GM18505 (cell line): ENCODE data around the gene TMEM31.
"Not testable (repeated sequence)": the region's sequence is repeated elsewhere in the genome, so short reads cannot be mapped to it uniquely, and the experiment has no call there.

Source experiments
- ATAC-seq: cut with Tn5 transposase; IDR thresholded peaks from one replicate; pipeline ENCODE4 v1.9.1; 2021; ENCODE audit not compliant: unreplicated experiment
- POLR2A ChIP-seq: IDR thresholded peaks from 4 replicates; pipeline ENCODE4 v1.6.1; 2011; ENCODE audit warnings: borderline replicate concordance; ENCODE audit not compliant: insufficient read depth, insufficient read length; ENCODE audit errors: extremely low read depth

Gene TMEM31

GRCh38 chrX:103737696-103738095 lies 27.0 kb downstream of the TMEM31 start:
- TF ChIP-seq POLR2A: no peak
- ATAC-seq: no peak

- no peak for ATAC-seq
- no peak for TF ChIP-seq POLR2A
Measured at GRCh38 chrX:103739421-103739820, 28.7 kb downstream of the TMEM31 start.

GRCh38 chrX:103741879-103742278 lies 31.2 kb downstream of the TMEM31 start:
- TF ChIP-seq POLR2A: no peak
- no peak for ATAC-seq

- TF ChIP-seq POLR2A: no peak
- no peak for ATAC-seq
Measured at GRCh38 chrX:103742339-103742738, 31.6 kb downstream of the TMEM31 start.

GRCh38 chrX:103747163-103747562 lies 36.5 kb downstream of the TMEM31 start:
- no peak for ATAC-seq
- TF ChIP-seq POLR2A: no peak

GRCh38 chrX:103754401-103754800 lies 43.7 kb downstream of the TMEM31 start:
- ATAC-seq: no peak
- TF ChIP-seq POLR2A: no peak

GRCh38 chrX:103756736-103757135 lies 46.0 kb downstream of the TMEM31 start:
- ATAC-seq: no peak
- no peak for TF ChIP-seq POLR2A

- ATAC-seq: no peak
- no peak for TF ChIP-seq POLR2A
Measured at GRCh38 chrX:103758555-103758954, 47.8 kb downstream of the TMEM31 start.

GRCh38 chrX:103763541-103763940 lies 52.8 kb downstream of the TMEM31 start:
- not testable (repeated sequence) for ATAC-seq
